ENCODE data around the gene SBSN. TPM values are rescaled to one million over a fixed set of nuclear protein-coding genes. Genes with fewer than 3 reads are reported as not detected.

Gene SBSN
- total RNA-seq, 1 donor: not detected

DNA sequence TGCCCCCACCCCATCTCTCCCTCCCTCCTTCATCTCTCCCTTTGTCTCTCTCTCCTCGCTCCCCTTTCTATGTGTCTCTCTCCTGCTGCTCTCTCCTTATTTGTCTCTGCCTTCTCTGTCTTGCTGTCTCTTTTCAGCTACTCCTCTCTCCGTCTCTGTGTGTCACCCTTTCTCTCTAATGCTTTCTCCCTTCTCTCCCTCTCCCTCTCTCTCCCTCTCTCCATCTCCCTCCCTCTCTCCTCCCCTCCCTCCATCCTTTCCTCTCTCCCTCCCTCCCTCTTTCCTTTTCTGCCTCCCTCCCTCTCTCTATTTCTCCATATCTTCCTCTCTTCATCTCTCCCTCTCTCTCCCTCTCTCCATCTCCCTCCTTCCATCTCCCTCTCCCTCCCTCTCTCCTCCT, 34.7 kb upstream of the SBSN start:
- DNase-seq (ENCODE audit: low read depth): no peak
- no peak overlapping the region for H3K4me3 ChIP-seq (ENCODE audit: low read depth, low read length)
- TF ChIP-seq, protein P1, sequence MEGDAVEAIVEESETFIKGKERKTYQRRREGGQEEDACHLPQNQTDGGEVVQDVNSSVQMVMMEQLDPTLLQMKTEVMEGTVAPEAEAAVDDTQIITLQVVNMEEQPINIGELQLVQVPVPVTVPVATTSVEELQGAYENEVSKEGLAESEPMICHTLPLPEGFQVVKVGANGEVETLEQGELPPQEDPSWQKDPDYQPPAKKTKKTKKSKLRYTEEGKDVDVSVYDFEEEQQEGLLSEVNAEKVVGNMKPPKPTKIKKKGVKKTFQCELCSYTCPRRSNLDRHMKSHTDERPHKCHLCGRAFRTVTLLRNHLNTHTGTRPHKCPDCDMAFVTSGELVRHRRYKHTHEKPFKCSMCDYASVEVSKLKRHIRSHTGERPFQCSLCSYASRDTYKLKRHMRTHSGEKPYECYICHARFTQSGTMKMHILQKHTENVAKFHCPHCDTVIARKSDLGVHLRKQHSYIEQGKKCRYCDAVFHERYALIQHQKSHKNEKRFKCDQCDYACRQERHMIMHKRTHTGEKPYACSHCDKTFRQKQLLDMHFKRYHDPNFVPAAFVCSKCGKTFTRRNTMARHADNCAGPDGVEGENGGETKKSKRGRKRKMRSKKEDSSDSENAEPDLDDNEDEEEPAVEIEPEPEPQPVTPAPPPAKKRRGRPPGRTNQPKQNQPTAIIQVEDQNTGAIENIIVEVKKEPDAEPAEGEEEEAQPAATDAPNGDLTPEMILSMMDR (IDR thresholded peaks at IDR 0.05; ENCODE audit: insufficient read depth, low read depth, low read length): no peak

DNA sequence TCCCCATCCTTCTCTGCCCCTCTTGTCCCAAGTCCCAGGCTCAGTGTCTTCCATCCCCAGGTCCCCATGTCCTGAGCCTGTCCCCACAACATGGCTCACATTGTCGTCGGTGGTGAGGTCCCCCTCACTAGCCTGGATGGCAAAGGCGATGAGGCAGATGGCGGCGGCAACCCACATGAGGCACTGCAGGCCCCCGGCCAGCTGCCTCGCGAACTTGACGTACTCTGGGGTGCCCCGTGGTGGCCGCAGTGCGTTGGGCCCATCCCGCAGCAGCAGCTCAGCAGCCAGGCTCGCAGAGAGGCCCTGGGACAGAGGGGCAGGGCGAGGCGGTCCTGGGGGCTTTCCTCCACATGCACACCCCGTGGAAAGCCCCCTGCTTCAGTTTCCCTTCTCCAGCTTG, 34.2 kb upstream of the SBSN start:
- H3K4me3 ChIP-seq (ENCODE audit: low read depth, low read length): no peak overlapping the region
- TF ChIP-seq, protein P1 (IDR thresholded peaks at IDR 0.05; ENCODE audit: insufficient read depth, low read depth, low read length): no peak
- DNase-seq (ENCODE audit: low read depth): no peak

DNA sequence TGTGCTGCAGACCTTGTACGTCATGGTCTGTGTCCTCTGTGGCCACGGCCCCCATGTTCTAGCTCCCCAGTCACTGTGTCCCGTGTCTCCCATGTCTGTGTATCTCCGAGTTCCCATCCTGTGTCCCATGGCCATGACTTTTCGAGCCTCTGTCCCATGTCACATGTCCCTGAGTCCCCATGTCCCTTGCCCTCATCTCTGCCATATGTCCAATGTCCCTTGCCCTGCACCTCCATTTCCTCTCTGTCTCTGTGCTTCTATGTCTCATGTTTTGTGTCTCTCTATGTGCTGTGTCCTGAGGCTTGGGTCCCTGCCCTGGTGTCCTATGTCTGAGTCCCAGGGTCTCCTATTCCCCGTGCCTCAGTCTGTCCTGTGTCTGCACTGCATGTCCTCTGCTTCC, 33.3 kb upstream of the SBSN start:
- no peak for DNase-seq (ENCODE audit: low read depth)
- no peak overlapping the region for H3K4me3 ChIP-seq (ENCODE audit: low read depth, low read length)
- TF ChIP-seq, protein P1 (IDR thresholded peaks at IDR 0.05; ENCODE audit: insufficient read depth, low read depth, low read length): no peak

DNA sequence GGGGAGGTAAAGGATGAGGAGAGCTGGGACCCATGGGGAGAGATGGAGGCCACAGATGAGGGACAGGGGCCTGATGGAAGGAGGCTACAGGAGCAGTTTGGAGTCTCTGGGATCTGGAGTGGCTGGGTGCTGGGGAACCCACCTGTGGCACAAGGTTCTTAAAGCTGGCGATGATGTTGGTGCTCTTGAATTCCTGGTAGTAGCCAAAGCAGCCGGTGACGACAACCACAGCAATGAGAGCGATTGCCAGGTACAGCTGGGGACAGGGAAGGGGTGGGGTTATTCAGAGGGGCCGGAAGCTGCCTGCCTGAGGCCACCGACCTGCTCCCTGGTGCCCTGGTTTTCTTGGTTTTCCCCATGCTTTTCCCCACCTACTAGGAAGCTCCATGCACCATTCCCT, 32.6 kb upstream of the SBSN start:
- H3K4me3 ChIP-seq (ENCODE audit: low read depth, low read length): no peak overlapping the region
- TF ChIP-seq, protein P1 (IDR thresholded peaks at IDR 0.05; ENCODE audit: insufficient read depth, low read depth, low read length): no peak
- DNase-seq (ENCODE audit: low read depth): no peak

DNA sequence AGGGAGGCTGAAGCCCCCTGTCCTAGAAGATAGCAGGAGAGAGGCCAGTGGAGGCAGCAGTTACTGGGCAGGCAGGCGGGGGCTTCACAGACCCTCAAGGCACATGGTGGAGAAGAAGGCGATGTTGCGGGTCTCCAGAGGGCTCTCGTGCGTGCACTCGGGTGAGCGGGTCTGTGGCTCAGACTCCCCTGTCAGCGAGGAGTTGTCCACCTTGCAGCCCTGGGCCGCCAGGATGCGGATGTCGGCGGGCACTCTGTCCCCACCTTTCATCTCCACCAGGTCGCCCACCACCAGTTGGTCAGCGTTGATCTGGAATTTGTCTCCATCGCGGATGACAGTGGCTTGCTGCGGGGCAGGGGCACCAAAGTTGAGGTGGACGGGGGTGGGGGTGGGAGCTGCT, 32.2 kb upstream of the SBSN start:
- DNase-seq (ENCODE audit: low read depth): no peak
- no peak overlapping the region for H3K4me3 ChIP-seq (ENCODE audit: low read depth, low read length)
- TF ChIP-seq, protein P1 (IDR thresholded peaks at IDR 0.05; ENCODE audit: insufficient read depth, low read depth, low read length): no peak

DNA sequence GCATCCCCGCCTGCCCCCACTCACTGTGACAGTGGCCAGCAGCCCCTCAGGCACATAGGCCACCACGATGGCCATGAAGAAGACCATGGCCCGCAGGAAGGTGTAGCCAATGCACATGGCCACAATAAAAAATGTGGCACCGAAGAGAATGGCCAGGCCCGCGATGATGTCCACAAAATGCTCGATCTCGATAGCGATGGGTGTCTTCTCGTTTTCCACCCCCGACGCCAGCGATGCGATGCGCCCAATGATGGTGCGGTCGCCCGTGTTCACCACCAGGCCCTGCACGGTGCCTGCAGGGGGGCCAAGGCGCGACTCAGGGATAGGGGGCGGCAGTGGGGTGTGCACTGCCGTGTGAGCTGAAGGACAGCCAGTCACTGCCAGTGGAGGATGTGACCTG, 31.7 kb upstream of the SBSN start:
- no peak overlapping the region for H3K4me3 ChIP-seq (ENCODE audit: low read depth, low read length)
- TF ChIP-seq, protein P1 (IDR thresholded peaks at IDR 0.05; ENCODE audit: insufficient read depth, low read depth, low read length): no peak
- DNase-seq (ENCODE audit: low read depth): no peak

DNA sequence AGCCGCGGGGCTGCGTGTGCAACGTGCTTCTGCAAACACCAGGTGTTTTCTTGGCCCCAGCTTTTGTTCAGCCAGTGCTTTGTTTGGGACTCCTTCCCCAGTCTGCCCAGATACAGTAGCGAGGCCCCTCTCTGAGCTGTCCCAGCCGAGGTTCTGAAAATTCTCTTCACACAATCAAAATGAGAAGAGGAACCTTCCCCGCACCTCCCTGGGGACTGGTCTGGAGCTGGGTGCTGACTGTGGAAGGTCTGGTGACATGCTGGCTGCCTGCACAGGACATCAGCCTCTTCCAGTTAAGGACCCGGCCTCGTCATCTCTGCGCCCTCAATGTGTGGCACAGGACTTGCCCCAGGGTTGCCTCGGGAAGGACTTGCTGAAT, 31.2 kb upstream of the SBSN start:
- H3K4me3 ChIP-seq (ENCODE audit: low read depth, low read length): no peak overlapping the region
- DNase-seq (ENCODE audit: low read depth): no peak
- TF ChIP-seq, protein P1 (IDR thresholded peaks at IDR 0.05; ENCODE audit: insufficient read depth, low read depth, low read length): no peak

All from fibroblast of villous mesenchyme (primary cell).